Body of pancreas (tissue), 4 donors: ENCODE data around the gene PAGR1. TPM values are rescaled to one million over a fixed set of nuclear protein-coding genes. Genes with fewer than 3 reads are reported as not detected.

Experiments used
- ATAC-seq: fragments of 150-250 bp; one replicate; pipeline ENCODE4 v1.9.1; 2016
- DNase-seq, 4 donors: peaks; one replicate each; pipeline ENCODE4 v3.0.0-alpha.2; 2019
- H3K27ac ChIP-seq, 4 donors: fragments of 200-600 bp; sonication (generic); 1 replicate in 3 of 4; 2 replicates in 1 of 4; pipeline versions ENCODE4 v1.5.1 to v1.6.1; 2016 to 2019; ENCODE audit warnings: mild to moderate bottlenecking in 1 of 4, mixed read lengths in 1 of 4, moderate library complexity in 1 of 4
- H3K27me3 ChIP-seq, 2 donors: fragments of 200-600 bp; sonication (generic); one replicate each; pipeline ENCODE4 v1.6.0; 2016; ENCODE audit warnings: mild to moderate bottlenecking in 1 of 2
- H3K36me3 ChIP-seq, 2 donors: fragments of 200-600 bp; sonication (generic); replicated peaks in 1 of 2; 2 replicates each; pipeline ENCODE4 v1.5.1; 2016; ENCODE audit warnings: low read depth in 2 of 2; ENCODE audit not compliant: insufficient read depth in 1 of 2
- H3K4me1 ChIP-seq: fragments of 200-600 bp; sonication (generic); one replicate; pipeline ENCODE4 v1.6.0; 2016
- H3K4me3 ChIP-seq, 2 donors: fragments of 200-600 bp; sonication (generic); 1 replicate in 1 of 2; 2 replicates in 1 of 2; pipeline ENCODE4 v1.5.1; 2016 to 2019
- H3K9me3 ChIP-seq, 3 donors: fragments of 200-600 bp; sonication (generic); 1 replicate in 2 of 3; 2 replicates in 1 of 3; pipeline ENCODE4 v1.5.1; 2016
- CTCF ChIP-seq, 7 experiments: fragments of 450-650 bp in 4 of 7; fragments of 200-600 bp in 3 of 7; sonication (generic) in 3 of 7; IDR thresholded peaks; one replicate each; pipeline ENCODE4 v1.5.1; 2016 to 2019; ENCODE audit warnings: antibody characterized with exemption in 7 of 7
- POLR2A ChIP-seq, 3 donors: fragments of 450-650 bp; IDR thresholded peaks; one replicate each; pipeline ENCODE4 v1.6.1; 2016; ENCODE audit warnings: antibody characterized with exemption in 3 of 3, mild to moderate bottlenecking in 2 of 3
- WGBS, 2 donors: methylation state at CpG; one replicate each; pipeline ENCODE4 v1.1.5; 2017; 5-methylcytosine and 5-hydroxymethylcytosine counted together
- intact Hi-C: fragments of 100-400 bp; cut with DNase I; formaldehyde crosslinking; loops from one replicate; pipeline ENCODE4 v1.15.1; 2023
- total RNA-seq, 2 donors: library from RNA; depleted of rRNA; stranded (reverse); fragments of >200 nt; gene quantifications; one replicate each; pipeline ENCODE4 v1.1.0, GENCODE V29; 2016

The PAGR1 gene
- total RNA-seq, 2 donors from 2014 or later, result 27.5 to 63.9 TPM

GRCh38 chr16:29808219-29808900 lies 7.6 kb upstream of the PAGR1 start:
- intact Hi-C loops, result no loop called here
- DNase-seq (no peak), ATAC-seq (no peak)
- H3K27ac ChIP-seq, result peak overlapping the region; percentile 73 to 90 (median 83)
- no peaks in the 10 kb centered on the region for H3K36me3 ChIP-seq
- TF ChIP-seq CTCF (IDR thresholded peaks at IDR 0.05) (no peak), POLR2A (IDR thresholded peaks at IDR 0.05) (no peak)
- 67 to 76% methylated on average over 25 of the region's 25 CpGs for WGBS, 2 donors
- H3K27me3 ChIP-seq, result no peaks in the 10 kb centered on the region
- H3K4me1 ChIP-seq, result peaks cover 66% of the 10 kb centered on the region
- H3K9me3 ChIP-seq, result no peaks in the 10 kb centered on the region
- no peak overlapping the region for H3K4me3 ChIP-seq

- H3K27ac ChIP-seq, result peak overlapping the region in 3 of 4 donors; percentile 77 to 90 (median 89)
- peaks cover 61% of the 10 kb centered on the region for H3K4me1 ChIP-seq
- no peak for DNase-seq
- TF ChIP-seq CTCF (IDR thresholded peaks at IDR 0.05), result no peak
- no peak for TF ChIP-seq POLR2A (IDR thresholded peaks at IDR 0.05)
- H3K4me3 ChIP-seq, result no peak overlapping the region
- H3K36me3 ChIP-seq, result no peaks in the 10 kb centered on the region
- no peaks in the 10 kb centered on the region for H3K9me3 ChIP-seq
- WGBS, 2 donors, result 85 to 86% methylated on average over 8 to 30 of the region's 31 CpGs
- no peak for ATAC-seq
- no peaks in the 10 kb centered on the region for H3K27me3 ChIP-seq
- intact Hi-C loops, result no loop called here
Observed at GRCh38 chr16:29809031-29809747, 6.8 kb upstream of the PAGR1 start.

GRCh38 chr16:29809850-29810698 lies 5.9 kb upstream of the PAGR1 start:
- H3K9me3 ChIP-seq, result no peaks in the 10 kb centered on the region
- H3K27me3 ChIP-seq, result no peaks in the 10 kb centered on the region
- H3K4me1 ChIP-seq, result peaks cover 57% of the 10 kb centered on the region
- H3K4me3 ChIP-seq, result no peak overlapping the region
- 57 to 72% methylated on average over 19 to 23 of the region's 23 CpGs for whole genome bisulfite sequencing, 2 donors
- no peaks in the 10 kb centered on the region for H3K36me3 ChIP-seq
- intact Hi-C loops, result no loop called here
- ATAC-seq (no peak), DNase-seq (no peak)
- TF ChIP-seq CTCF (IDR thresholded peaks at IDR 0.05) (no peak), POLR2A (IDR thresholded peaks at IDR 0.05) (no peak)
- peak overlapping the region in 3 of 4 donors; percentile 77 to 90 (median 89) for H3K27ac ChIP-seq

GRCh38 chr16:29810699-29811169 lies 5.2 kb upstream of the PAGR1 start:
- Histone ChIP-seq H3K36me3 (no peaks in the 10 kb centered on the region), H3K9me3 (no peaks in the 10 kb centered on the region), H3K4me1 (peaks cover 61% of the 10 kb centered on the region), H3K27ac (peak overlapping the region; percentile 77 to 90 (median 86)), H3K4me3 (no peak overlapping the region), H3K27me3 (no peaks in the 10 kb centered on the region)
- 29 to 31% methylated on average over 9 of the region's 9 CpGs for WGBS, 2 donors
- intact Hi-C loops, result no loop called here
- ATAC-seq, result no peak
- TF ChIP-seq POLR2A (IDR thresholded peaks at IDR 0.05), result no peak
- no peak for TF ChIP-seq CTCF (IDR thresholded peaks at IDR 0.05)
- no peak for DNase-seq
